KMS-11 (cell line): ENCODE data around the gene MYO1E.

Source experiments
- H2AFZ ChIP-seq: fragments of 200-600 bp; sonication (generic); 2 replicates; pipeline ENCODE4 v1.6.1; 2016; ENCODE audit warnings: antibody characterized with exemption, mixed run types, low read depth
- H3K27ac ChIP-seq: fragments of 200-600 bp; sonication (generic); 2 replicates; pipeline ENCODE4 v1.6.1; 2016; ENCODE audit warnings: mild to moderate bottlenecking, mixed run types
- H3K27me3 ChIP-seq: fragments of 200-600 bp; sonication (generic); 2 replicates; pipeline ENCODE4 v1.6.1; 2017; ENCODE audit warnings: mild to moderate bottlenecking, low read depth, mixed run types, moderate library complexity; ENCODE audit not compliant: insufficient read depth
- H3K36me3 ChIP-seq: fragments of 200-600 bp; sonication (generic); 2 replicates; pipeline ENCODE4 v1.6.1; 2017; ENCODE audit warnings: mild to moderate bottlenecking, mixed run types; ENCODE audit not compliant: insufficient read depth
- H3K4me1 ChIP-seq: fragments of 200-600 bp; sonication (generic); 2 replicates; pipeline ENCODE4 v1.6.1; 2016; ENCODE audit warnings: mild to moderate bottlenecking, low read depth, mixed run types; ENCODE audit not compliant: poor library complexity, severe bottlenecking
- H3K4me2 ChIP-seq: fragments of 200-600 bp; sonication (generic); 2 replicates; pipeline ENCODE4 v1.7.0; 2016; ENCODE audit warnings: mild to moderate bottlenecking, mixed run types
- H3K4me3 ChIP-seq: fragments of 200-600 bp; sonication (generic); IDR thresholded peaks from 2 replicates; pipeline ENCODE4 v1.6.1; 2017; ENCODE audit warnings: low read depth, low read length, mixed read lengths; ENCODE audit not compliant: insufficient read depth
- H3K79me2 ChIP-seq: fragments of 200-600 bp; sonication (generic); 2 replicates; pipeline ENCODE4 v1.6.1; 2016; ENCODE audit warnings: low read depth, mixed run types; ENCODE audit not compliant: insufficient read depth
- H3K9ac ChIP-seq: fragments of 200-600 bp; sonication (generic); 2 replicates; pipeline ENCODE4 v1.6.1; 2016; ENCODE audit warnings: mild to moderate bottlenecking, mixed run types
- H4K20me1 ChIP-seq: fragments of 200-600 bp; sonication (generic); 2 replicates; pipeline ENCODE4 v1.6.1; 2016; ENCODE audit warnings: mild to moderate bottlenecking, mixed run types; ENCODE audit not compliant: insufficient read depth
- TF ChIP-seq, protein P1 (sequence below): fragments of 200-600 bp; sonication (generic); conservative IDR thresholded peaks from 2 replicates; pipeline ENCODE4 v1.6.1; 2017; ENCODE audit warnings: low read depth, mild to moderate bottlenecking, antibody characterized with exemption, low read length, moderate library complexity, mixed read lengths

The MYO1E gene

GRCh38 chr15:59279023-59279422, 93.6 kb downstream of the MYO1E start:
- Histone ChIP-seq H3K36me3 (no peaks in the 10 kb centered on the region), H4K20me1 (no peaks in the 10 kb centered on the region), H3K27me3 (no peaks in the 10 kb centered on the region), H3K79me2 (no peaks in the 10 kb centered on the region), H3K4me3 (no peak overlapping the region), H3K4me1 (no peaks in the 10 kb centered on the region), H3K4me2 (no peak overlapping the region), H3K9ac (no peak overlapping the region), H2AFZ (no peak overlapping the region), H3K27ac (no peak overlapping the region)
- TF ChIP-seq, protein P1, sequence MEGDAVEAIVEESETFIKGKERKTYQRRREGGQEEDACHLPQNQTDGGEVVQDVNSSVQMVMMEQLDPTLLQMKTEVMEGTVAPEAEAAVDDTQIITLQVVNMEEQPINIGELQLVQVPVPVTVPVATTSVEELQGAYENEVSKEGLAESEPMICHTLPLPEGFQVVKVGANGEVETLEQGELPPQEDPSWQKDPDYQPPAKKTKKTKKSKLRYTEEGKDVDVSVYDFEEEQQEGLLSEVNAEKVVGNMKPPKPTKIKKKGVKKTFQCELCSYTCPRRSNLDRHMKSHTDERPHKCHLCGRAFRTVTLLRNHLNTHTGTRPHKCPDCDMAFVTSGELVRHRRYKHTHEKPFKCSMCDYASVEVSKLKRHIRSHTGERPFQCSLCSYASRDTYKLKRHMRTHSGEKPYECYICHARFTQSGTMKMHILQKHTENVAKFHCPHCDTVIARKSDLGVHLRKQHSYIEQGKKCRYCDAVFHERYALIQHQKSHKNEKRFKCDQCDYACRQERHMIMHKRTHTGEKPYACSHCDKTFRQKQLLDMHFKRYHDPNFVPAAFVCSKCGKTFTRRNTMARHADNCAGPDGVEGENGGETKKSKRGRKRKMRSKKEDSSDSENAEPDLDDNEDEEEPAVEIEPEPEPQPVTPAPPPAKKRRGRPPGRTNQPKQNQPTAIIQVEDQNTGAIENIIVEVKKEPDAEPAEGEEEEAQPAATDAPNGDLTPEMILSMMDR, result no peak

GRCh38 chr15:59278120-59278519, 94.6 kb downstream of the MYO1E start:
- no peak overlapping the region for H2AFZ ChIP-seq
- H3K9ac ChIP-seq, result no peak overlapping the region
- TF ChIP-seq, protein P1, result no peak
- H3K4me2 ChIP-seq, result no peak overlapping the region
- no peaks in the 10 kb centered on the region for H3K4me1 ChIP-seq
- H3K27ac ChIP-seq, result no peak overlapping the region
- H4K20me1 ChIP-seq, result no peaks in the 10 kb centered on the region
- H3K4me3 ChIP-seq, result no peak overlapping the region
- H3K79me2 ChIP-seq, result no peaks in the 10 kb centered on the region
- H3K36me3 ChIP-seq, result no peaks in the 10 kb centered on the region
- no peaks in the 10 kb centered on the region for H3K27me3 ChIP-seq

GRCh38 chr15:59276225-59277178, 96.2 kb downstream of the MYO1E start:
- no peaks in the 10 kb centered on the region for H3K27me3 ChIP-seq
- H4K20me1 ChIP-seq, result no peaks in the 10 kb centered on the region
- H3K79me2 ChIP-seq, result no peaks in the 10 kb centered on the region
- no peak overlapping the region for H3K27ac ChIP-seq
- H3K4me1 ChIP-seq, result no peaks in the 10 kb centered on the region
- no peak overlapping the region for H2AFZ ChIP-seq
- H3K36me3 ChIP-seq, result no peaks in the 10 kb centered on the region
- H3K4me2 ChIP-seq, result no peak overlapping the region
- no peak overlapping the region for H3K9ac ChIP-seq
- TF ChIP-seq, protein P1, result no peak
- H3K4me3 ChIP-seq, result no peak overlapping the region

- H3K9ac ChIP-seq, result no peak overlapping the region
- H3K4me1 ChIP-seq, result no peaks in the 10 kb centered on the region
Observed at GRCh38 chr15:59274126-59274970, 98.3 kb downstream of the MYO1E start.

More at GRCh38 chr15:59274126-59274970, 98.3 kb downstream of the MYO1E start:
- H3K79me2 ChIP-seq, result no peaks in the 10 kb centered on the region
- no peak overlapping the region for H3K4me2 ChIP-seq
- no peak overlapping the region for H3K27ac ChIP-seq
- no peak overlapping the region for H2AFZ ChIP-seq
- H3K27me3 ChIP-seq, result no peaks in the 10 kb centered on the region
- TF ChIP-seq, protein P1, result no peak
- no peak overlapping the region for H3K4me3 ChIP-seq
- H3K36me3 ChIP-seq, result no peaks in the 10 kb centered on the region
- no peaks in the 10 kb centered on the region for H4K20me1 ChIP-seq
